ENCODE results near the gene CD164L2. TPM values are rescaled to one million over a fixed set of nuclear protein-coding genes. Genes with fewer than 3 reads are reported as not detected.

The CD164L2 gene
- total RNA-seq, 2 donors from 2014 or later: not detected

GRCh38 chr1:27360159-27361043 is 22.7 kb downstream of the CD164L2 start:
- Mint-ChIP-seq H3K36me3 (no peaks in the 10 kb centered on the region), H3K27ac (no peak overlapping the region), H3K9me3 (no peaks in the 10 kb centered on the region)
- ATAC-seq (peak in 1 of 2 donors; percentile 34), DNase-seq (ENCODE audit: low spot score in 2 of 2) (no peak)

GRCh38 chr1:27359822-27360158 is 23.3 kb downstream of the CD164L2 start:
- Mint-ChIP-seq H3K9me3 (no peaks in the 10 kb centered on the region), H3K27ac (no peak overlapping the region), H3K36me3 (no peaks in the 10 kb centered on the region)
- no peak for DNase-seq (ENCODE audit: low spot score in 2 of 2)
- no peak for ATAC-seq

GRCh38 chr1:27358928-27359313 is 24.2 kb downstream of the CD164L2 start:
- Mint-ChIP-seq H3K36me3 (no peaks in the 10 kb centered on the region), H3K27ac (no peak overlapping the region), H3K9me3 (no peaks in the 10 kb centered on the region)
- DNase-seq (ENCODE audit: low spot score in 2 of 2): no peak
- no peak for ATAC-seq

- DNase-seq (ENCODE audit: low spot score in 2 of 2) (no peak), ATAC-seq (no peak)
- H3K27ac Mint-ChIP-seq: peak overlapping the region in 1 of 2 donors; percentile 59
- no peaks in the 10 kb centered on the region for H3K9me3 Mint-ChIP-seq
- no peaks in the 10 kb centered on the region for H3K36me3 Mint-ChIP-seq
These were observed 24.9 kb downstream of the CD164L2 start for GRCh38 chr1:27358038-27358927.

- H3K9me3 Mint-ChIP-seq: no peaks in the 10 kb centered on the region
- no peaks in the 10 kb centered on the region for H3K36me3 Mint-ChIP-seq
- peak overlapping the region in 1 of 2 donors; percentile 59 for H3K27ac Mint-ChIP-seq
- peak; percentile 76 to 78 for ATAC-seq
- peak; percentile 83 to 84 for DNase-seq (ENCODE audit: low spot score in 2 of 2)
These were observed 25.7 kb downstream of the CD164L2 start for GRCh38 chr1:27357281-27358037.

GRCh38 chr1:27356619-27357280 is 26.4 kb downstream of the CD164L2 start:
- peak overlapping the region; percentile 50 to 59 for H3K27ac Mint-ChIP-seq
- ATAC-seq (peak; percentile 5 to 52), DNase-seq (ENCODE audit: low spot score in 2 of 2) (no peak)

GRCh38 chr1:27356277-27356618 is 26.9 kb downstream of the CD164L2 start:
- no peaks in the 10 kb centered on the region for H3K9me3 Mint-ChIP-seq
- peak overlapping the region in 1 of 2 donors; percentile 59 for H3K27ac Mint-ChIP-seq
- DNase-seq (ENCODE audit: low spot score in 2 of 2) (no peak), ATAC-seq (no peak)
- no peaks in the 10 kb centered on the region for H3K36me3 Mint-ChIP-seq

More at GRCh38 chr1:27356619-27357280, 26.4 kb downstream of the CD164L2 start:
- no peaks in the 10 kb centered on the region for H3K9me3 Mint-ChIP-seq
- no peaks in the 10 kb centered on the region for H3K36me3 Mint-ChIP-seq

GRCh38 chr1:27355683-27356082 is 27.4 kb downstream of the CD164L2 start:
- no peak for DNase-seq (ENCODE audit: low spot score in 2 of 2)
- Mint-ChIP-seq H3K9me3 (no peaks in the 10 kb centered on the region), H3K36me3 (no peaks in the 10 kb centered on the region), H3K27ac (peak overlapping the region in 1 of 2 donors; percentile 63)
- no peak for ATAC-seq

GRCh38 chr1:27353629-27354028 is 29.5 kb downstream of the CD164L2 start:
- DNase-seq (ENCODE audit: low spot score in 2 of 2) (no peak), ATAC-seq (no peak)
- H3K27ac Mint-ChIP-seq: peak overlapping the region in 1 of 2 donors; percentile 2
- H3K36me3 Mint-ChIP-seq: no peaks in the 10 kb centered on the region
- H3K9me3 Mint-ChIP-seq: no peaks in the 10 kb centered on the region

- H3K9me3 Mint-ChIP-seq: no peaks in the 10 kb centered on the region
- no peak overlapping the region for H3K27ac Mint-ChIP-seq
- DNase-seq (ENCODE audit: low spot score in 2 of 2): no peak
- no peaks in the 10 kb centered on the region for H3K36me3 Mint-ChIP-seq
- ATAC-seq: no peak
These were observed 30.0 kb downstream of the CD164L2 start for GRCh38 chr1:27353166-27353565.

- H3K9me3 Mint-ChIP-seq: no peaks in the 10 kb centered on the region
- DNase-seq (ENCODE audit: low spot score in 2 of 2) (no peak), ATAC-seq (no peak)
- H3K27ac Mint-ChIP-seq: peak overlapping the region in 1 of 2 donors; percentile 68
- H3K36me3 Mint-ChIP-seq: no peaks in the 10 kb centered on the region
These were observed 31.5 kb downstream of the CD164L2 start for GRCh38 chr1:27351541-27352107.

GRCh38 chr1:27350663-27351540 is 32.2 kb downstream of the CD164L2 start:
- Mint-ChIP-seq H3K36me3 (no peaks in the 10 kb centered on the region), H3K27ac (no peak overlapping the region), H3K9me3 (no peaks in the 10 kb centered on the region)
- DNase-seq (ENCODE audit: low spot score in 2 of 2) (no peak), ATAC-seq (no peak)

GRCh38 chr1:27349784-27350662 is 33.1 kb downstream of the CD164L2 start:
- peak; percentile 71 to 83 for ATAC-seq
- no peaks in the 10 kb centered on the region for H3K9me3 Mint-ChIP-seq
- H3K36me3 Mint-ChIP-seq: no peaks in the 10 kb centered on the region
- no peak overlapping the region for H3K27ac Mint-ChIP-seq
- DNase-seq (ENCODE audit: low spot score in 2 of 2): no peak
